Stimulated activated CD4-positive, alpha-beta T cell treated with anti-CD3 and anti-CD28 coated beads, Interleukin-12 subunit alpha, Interleukin-12 subunit beta, amount 100 ng/mL, for 4 hours (primary cell): ENCODE results near the gene SMIM11.
"Not testable (repeated sequence)": the region's sequence is repeated elsewhere in the genome, so short reads cannot be mapped to it uniquely, and the experiment has no call there.

ENCODE experiments used
- DNase-seq: peaks from one replicate; pipeline ENCODE4 v3.0.0-alpha.2; 2020

Gene SMIM11

GRCh38 chr21:34374940-34375618 is at the start of gene SMIM11:
Gene SMIM11 (plus strand): TSS chr21:34375507. CDS start chr21:34379505, 3,998 bp downstream.
- DNase-seq: not testable (repeated sequence)

DNA sequence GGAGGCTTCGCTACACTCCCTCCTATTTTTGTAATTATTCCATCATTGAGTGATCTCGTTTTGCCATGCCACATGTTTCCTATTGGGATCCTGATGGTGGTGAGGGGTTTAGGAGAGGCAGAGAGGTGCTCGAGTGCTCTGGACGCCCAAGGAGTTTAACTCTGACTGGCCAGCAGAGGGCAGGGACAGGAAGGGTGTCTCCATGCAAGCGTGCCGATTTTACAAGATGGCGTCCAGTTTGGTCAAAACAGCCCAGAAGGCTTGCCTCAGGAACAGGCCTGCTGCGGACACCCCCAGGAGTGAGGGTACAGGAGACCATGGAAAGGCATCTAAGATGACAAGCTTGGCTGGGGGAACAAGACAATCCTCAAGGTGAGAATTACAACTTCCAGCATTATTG is 45.3 kb upstream of the SMIM11 start:
- no peak for DNase-seq

- DNase-seq: no peak
These were observed 43.6 kb upstream of the SMIM11 start for GRCh38 chr21:34331726-34332125.

DNA sequence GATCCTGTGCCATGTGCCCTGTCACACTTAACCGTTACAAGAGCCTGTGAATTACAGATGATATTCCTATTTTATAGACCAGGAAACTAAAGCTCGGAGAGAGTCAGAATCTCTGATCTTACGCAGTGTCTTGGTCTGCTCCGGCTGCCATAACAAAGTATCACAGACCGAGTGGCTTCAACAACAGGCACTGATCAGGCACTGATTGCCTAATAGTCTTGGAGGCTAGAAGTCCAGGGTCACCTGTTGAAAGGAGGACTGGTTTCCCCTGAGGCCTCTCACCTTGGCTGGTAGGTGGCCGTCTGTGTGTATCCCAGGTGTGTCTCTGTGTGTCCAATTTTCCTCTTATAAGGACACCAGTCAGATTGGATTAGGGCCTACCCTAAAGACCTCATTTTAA is 43.0 kb upstream of the SMIM11 start:
- no peak for DNase-seq

DNA sequence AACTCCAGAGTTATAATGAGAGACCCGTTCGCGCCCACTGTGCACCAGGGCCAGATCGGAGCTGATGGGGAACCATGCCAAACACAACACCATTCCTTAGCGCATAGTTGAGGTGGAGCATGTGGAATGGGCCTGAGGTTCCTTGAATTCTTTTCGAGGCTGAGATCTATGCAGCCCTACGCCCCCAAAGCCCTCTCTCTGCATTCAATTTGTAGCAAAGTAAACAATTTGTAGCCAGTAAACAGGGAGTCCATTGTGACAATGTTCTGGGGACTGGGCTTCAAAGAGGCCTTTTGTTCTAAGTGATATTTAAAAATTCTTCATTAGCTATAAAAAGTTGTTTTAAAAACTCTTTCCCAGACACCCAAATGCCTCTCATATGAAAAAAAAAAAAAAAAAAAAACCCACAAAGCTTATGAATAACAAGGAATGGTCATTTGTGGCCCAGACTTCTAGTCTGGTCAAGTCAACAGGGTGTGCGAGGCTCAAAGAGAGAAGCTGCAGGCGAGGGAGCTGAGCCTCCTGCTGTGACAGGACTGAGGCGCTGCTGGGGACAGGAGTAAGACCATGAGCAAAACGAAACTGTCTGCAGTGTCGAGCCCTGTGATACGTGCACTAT is 42.1 kb upstream of the SMIM11 start:
- no peak for DNase-seq

GRCh38 chr21:34335316-34335715 is 40.0 kb upstream of the SMIM11 start:
- no peak for DNase-seq

DNA sequence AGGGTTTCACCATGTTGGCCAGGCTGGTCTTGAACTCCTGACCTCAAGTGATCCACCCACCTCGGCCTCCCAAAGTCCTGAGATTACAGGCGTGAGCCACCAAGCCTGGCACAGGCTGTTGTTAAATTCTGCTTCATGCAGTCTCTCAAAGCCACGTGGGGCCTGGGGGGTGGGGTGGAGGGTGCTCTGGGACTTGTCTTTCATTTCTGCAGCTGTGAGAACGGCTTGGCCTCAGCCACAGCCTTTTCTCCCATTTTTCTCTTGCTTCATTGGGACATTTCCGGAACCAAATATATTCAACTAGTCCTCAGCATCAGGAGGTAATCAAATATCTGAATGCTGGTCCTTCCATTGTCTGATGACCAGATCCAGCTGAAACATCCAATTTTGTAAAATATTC is 39.1 kb upstream of the SMIM11 start:
- no peak for DNase-seq

DNA sequence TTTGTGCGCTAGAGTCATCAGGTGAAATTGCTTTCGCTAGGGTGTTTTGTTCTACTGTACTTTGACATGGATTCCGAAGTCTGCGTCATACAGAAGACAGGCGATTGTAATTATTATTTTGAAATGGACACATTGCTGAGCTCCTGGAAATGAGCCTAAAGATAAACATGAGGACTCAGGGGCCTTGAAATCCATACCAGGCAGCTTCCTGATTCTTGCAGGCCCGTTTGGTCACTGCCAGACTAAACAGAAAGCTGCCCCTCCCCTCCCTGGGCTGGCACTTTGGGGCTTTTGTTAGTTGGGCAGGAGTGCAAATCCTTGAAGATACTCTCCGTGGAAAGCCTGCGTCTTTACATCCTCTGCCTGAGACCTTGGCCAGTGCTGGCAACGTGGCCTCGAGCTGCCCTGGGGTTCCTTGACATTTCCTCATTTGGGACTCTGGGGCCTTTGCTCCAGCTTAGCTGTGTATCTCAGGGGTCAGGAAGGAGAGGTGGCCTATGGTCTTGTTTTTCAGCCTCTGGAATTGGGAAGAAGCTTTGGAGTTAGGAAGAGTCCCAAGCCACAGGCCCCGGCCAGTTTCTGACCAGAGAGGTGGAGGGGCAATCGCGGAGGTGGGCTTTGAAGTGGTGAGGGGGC is 38.4 kb upstream of the SMIM11 start:
- no peak for DNase-seq

DNA sequence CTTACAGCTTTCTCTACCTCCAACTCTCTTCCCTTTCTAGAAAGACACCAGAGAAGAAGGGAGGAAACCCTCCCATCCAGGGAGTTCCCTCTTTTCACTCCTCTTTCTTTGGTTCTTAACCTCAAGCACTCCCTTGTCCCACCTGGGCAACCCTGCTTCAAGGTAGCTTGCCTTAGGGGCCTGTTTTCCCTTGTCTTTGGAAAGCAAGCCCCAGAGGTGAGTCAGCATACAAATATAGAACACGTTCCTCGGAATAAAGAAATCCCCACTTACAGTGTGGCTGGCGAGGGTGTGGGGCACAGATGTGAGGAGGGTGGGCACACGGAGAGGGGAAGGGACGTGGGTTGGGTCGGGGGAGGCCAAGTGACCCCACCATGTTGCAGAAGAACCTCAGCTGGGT is 37.6 kb upstream of the SMIM11 start:
- DNase-seq: no peak

- DNase-seq: no peak
These were observed 37.1 kb upstream of the SMIM11 start for GRCh38 chr21:34338226-34338625.

DNA sequence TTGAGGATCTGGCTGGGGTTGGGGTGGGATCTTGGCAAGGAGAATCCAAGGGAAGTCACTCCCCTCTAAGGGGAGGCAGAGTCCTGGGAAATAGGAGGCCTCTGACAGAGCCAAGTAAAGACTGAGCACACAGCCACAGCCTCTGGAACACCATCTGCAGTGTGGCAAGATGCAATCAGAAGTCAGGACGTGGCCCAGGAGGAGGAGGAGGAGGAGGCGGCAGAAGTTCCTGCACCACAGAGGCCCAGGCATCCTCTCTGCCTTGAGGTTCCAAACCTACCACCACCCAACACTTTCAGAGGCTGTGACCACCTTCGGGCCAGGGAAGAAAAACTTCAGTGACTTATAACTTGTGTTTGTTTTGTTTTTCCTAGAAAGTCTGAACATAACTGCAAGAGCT is 35.2 kb upstream of the SMIM11 start:
- no peak for DNase-seq

DNA sequence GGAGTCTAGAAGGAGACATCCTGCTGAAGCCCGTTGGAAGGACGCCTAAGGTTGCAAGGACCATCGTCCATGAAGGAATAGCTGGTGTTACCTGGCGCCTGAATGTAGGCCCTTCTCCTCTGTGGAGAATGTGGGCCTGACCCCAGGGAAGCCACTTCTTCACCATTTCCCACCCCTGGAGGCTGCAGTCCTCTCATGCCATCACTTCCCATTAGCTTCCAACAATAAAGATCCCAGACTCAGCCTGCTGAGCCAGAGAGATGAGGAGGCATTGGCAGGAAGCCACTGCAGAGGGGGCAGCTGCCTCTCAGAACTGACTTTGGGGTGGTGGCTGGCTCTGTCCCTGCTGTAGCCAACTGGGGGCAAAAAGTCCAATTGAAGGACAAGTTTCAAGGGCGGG is 32.8 kb upstream of the SMIM11 start:
- DNase-seq: no peak

DNA sequence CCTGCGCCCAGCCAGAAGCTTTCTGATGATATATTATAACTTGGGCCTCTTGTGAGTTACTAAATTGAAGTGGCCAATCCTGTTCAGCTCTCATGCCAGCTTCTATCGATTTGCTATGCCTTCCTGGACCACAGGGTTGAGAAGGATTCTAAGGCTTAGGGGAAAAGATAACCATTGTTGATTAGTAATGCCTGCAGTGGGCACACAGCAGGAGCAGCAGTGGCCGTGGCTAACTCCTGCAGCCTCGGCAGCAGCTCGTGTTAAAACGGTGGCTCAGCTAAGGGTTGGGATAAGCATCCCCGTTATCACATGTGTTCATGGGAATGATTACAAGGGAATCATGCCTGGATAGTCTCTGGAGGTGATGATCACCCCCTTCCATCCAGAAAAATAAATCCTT is 32.0 kb upstream of the SMIM11 start:
- DNase-seq: no peak

GRCh38 chr21:34343838-34344381 is 31.4 kb upstream of the SMIM11 start:
- DNase-seq: no peak

- DNase-seq: no peak
These were observed 30.7 kb upstream of the SMIM11 start for GRCh38 chr21:34344584-34344983.

DNA sequence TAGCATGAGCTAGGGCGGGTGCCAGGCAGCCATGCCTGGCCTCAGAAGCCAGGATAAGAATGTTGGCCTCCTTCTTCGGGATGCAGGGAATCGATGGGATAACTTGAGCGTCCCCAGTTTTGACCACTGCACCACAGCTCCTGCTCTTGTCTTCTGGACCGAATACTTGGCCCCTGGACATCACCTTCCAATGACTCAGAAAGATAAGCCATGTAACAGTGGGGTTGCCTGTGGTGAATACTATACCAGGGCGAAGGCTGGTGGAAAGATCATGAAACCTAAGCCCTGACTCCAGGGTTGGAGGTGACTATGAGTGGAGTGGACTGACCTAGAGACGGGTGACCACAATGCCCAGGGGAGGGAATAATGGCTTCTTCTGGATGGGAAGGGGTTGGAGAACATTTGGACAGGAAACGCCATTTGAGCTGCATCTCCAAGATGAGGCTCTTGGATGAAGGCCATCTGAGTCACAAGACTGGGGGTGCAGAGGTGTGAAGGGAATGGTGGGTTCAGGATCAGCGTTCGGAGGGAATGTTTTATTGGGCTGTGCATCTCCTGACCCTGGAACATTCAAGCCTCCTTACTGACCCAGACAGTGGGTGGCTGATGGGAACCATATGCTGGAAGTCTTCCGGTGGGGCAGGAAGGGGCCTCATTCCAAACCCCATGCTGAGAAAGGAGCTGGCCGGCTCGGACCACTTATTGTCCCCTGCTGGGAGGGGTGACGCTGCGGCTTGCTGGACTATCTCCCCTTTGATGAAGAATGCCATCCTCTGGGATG is 30.0 kb upstream of the SMIM11 start:
- DNase-seq: no peak

DNA sequence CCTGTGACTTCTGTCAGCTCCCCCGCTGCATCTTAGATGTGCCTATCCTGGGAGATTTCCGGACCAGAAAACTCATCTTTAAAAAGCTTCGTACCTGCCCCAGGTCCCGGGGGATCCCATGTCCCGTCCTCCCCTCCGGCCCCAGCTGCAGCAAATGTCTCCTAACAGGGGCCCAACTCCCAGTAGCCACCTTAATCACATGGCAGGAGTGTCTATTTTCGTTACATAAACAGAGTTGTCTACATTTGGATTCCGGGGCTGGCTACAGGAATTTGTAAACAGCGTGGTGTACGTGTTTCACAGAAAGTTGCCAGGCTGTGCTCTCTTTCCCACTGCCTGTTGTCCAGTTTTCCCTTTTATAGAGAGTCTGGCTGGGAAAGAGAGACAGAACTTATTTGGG is 29.4 kb upstream of the SMIM11 start:
- DNase-seq: no peak

- no peak for DNase-seq
These were observed 26.3 kb upstream of the SMIM11 start for GRCh38 chr21:34348890-34349519.

DNA sequence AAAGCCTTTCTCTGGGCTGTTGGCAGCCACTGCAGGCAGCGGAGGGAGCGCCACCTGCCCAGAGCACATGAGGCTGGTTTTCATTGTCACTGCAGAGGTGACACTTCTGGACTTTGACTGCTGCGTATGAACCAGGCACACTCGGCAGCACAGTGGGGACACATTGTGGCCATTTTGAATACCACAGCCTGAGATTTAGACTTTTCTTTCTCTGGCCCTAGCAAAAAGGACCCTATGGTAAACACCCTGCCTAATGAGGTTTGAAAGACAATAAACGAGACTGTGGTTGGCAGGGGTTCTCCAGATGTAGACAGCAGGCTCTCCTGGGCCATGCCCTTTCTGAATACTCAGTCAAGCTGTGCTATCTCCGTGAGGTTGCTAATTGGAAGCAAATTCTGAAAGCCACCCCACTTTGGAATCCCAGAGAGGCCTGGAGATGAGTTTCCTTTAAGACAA is 23.5 kb upstream of the SMIM11 start:
- DNase-seq: no peak

DNA sequence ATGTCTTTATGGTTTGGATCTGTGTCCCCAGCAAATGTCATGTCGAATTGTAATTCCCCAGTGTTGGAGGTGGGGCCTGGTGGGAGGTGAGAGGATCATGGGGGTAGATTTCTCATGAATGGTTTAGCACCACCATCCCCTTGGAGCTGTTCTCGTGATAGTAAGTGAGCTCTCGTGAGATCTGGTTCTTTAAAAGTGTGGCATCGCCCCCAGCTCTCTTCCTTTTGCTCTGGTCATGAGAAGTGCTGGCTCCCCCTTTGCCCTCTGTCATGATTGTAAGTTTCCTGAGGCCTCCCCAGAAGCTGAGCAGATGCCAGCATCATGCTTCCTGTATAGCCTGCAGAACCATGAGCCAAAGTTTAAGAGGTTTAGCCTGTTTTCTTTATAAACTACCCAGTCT is 22.8 kb upstream of the SMIM11 start:
- DNase-seq: no peak

- no peak for DNase-seq
These were observed 22.1 kb upstream of the SMIM11 start for GRCh38 chr21:34353182-34353581.

DNA sequence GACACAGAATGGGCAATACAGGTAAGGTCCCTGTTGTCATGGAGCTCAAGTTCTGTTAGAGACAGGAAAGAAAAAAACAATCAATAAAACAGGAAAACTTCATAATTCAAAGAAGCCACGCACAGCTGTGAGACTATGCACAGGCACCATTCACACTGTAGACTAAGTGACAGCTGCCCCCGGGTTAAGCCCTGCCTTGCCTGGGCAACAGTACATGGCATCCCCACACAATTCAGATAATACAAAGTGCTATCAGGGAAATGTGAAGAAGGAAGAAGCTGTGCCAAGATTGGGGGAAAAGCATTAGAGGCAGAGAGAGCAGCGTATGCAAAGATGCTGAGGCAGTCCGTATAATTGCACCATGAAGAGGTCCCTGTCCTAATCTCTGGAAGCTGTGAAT is 20.5 kb upstream of the SMIM11 start:
- no peak for DNase-seq

- no peak for DNase-seq
These were observed 19.7 kb upstream of the SMIM11 start for GRCh38 chr21:34355570-34355969.
